ENCODE results near the gene ZNF580. TPM values are rescaled to one million over a fixed set of nuclear protein-coding genes. Genes with fewer than 3 reads are reported as not detected.

The ZNF580 gene
- total and polyA plus RNA-seq, 2 of the 13 experiments (the other 11 are each of a cell fraction or from before 2014, with no cell fraction given), result 4.4 to 6.0 TPM

DNA sequence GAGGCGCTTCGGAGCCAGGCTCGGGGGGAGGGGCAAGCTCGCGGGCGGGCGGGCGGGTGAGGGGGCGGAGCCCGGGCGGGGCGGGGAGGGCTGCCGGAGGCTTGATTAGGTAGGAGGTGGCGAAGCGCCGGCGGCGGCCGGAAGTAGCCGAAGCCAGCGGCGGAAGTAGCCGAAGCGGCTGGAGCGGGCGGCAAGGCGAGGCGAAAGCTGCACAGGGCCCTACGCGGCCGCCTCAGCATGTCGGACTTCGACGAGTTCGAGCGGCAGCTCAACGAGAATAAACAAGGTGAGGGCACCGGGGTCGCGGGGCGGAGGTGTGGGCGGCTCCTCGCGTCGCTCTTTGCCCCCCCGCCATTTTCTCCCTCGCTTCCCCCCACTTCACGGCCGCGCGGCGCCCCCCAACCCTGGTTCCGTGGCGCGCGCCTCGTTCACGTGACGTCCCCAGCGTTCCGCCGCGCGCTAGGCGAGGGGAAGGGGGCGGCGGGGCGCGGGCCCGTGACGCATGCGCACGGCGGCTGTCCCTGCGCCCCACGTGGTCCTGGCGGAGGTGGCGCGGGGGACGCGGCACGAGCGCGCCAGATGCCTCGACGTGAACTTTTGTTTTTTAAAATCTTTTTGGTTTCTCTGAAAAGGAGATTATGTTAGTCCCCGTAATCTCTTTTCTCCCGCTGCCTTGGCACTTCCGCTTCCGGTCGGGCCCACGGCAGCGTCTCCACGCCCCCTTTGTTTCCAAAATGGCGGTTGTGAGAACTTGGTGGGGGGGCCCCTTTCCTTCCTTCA, 14.3 kb downstream of the ZNF580 start, which contains the start of gene U2AF2:
U2AF2 (plus strand) TSS at position 168 of the 780 bp plus-strand sequence; CDS start at position 238, 70 bp downstream.
- Histone ChIP-seq H3K9ac (ENCODE audit: insufficient read depth, low read depth, low read length) (peak within 1 kb of the TSS; percentile 100), H3K27ac (ENCODE audit: extremely low read length, insufficient read depth, low read length) (peak within 1 kb of the TSS; percentile 99), H3K4me2 (ENCODE audit: low read depth, low read length) (peak within 1 kb of the TSS; percentile 91), H3K27me3 (ENCODE audit: control insufficient read depth in 1 of 2, insufficient read depth in 2 of 2, low read length in 2 of 2) (no peaks in the 10 kb centered on the region; a peak in 1 of 5 replicates), H3K4me1 (ENCODE audit: insufficient read depth, low read length) (peaks cover 24% of the 10 kb centered on the region), H2AFZ (ENCODE audit: low read length) (peak within 1 kb of the TSS; percentile 84), H3K36me3 (replicated peaks in 1 of 2; ENCODE audit: control insufficient read depth in 1 of 2, insufficient read depth in 2 of 2, low read length in 2 of 2) (peaks cover 5 to 11% of the 10 kb centered on the region in 2 experiments), H3K4me3 (replicated peaks in 1 of 3; ENCODE audit: insufficient read depth in 1 of 3, low read depth in 2 of 3, low read length in 3 of 3) (peak within 1 kb of the TSS; percentile 85 to 99 (median 97)), H3K79me2 (ENCODE audit: insufficient read depth, low read length) (peaks cover 46% of the 10 kb centered on the region), H4K20me1 (ENCODE audit: insufficient read depth, low read length) (peaks cover 44% of the 10 kb centered on the region), H3K9me3 (ENCODE audit: low read length) (no peaks in the 10 kb centered on the region)
- in situ Hi-C loops (cut with HindIII; ENCODE audit: extremely low pct_ligation_motif_present, low pct_unique_long_range_greater_than_20kb) (no loop called here), intact Hi-C loops (cut with micrococcal nuclease; ENCODE audit: unreplicated experiment) (no loop called here)
- POLR2A ChIA-PET, result interaction anchor here (0.7 to 2.1 kb wide), 27 partner anchors 10 to 1465 kb away, joined by 3 to 27 read pairs (median 5); partner anchors contain the start of genes EPN1, FIZ1, HSPBP1 and ISOC2
- CTCF ChIA-PET (ENCODE audit: low intra/inter-chr PET ratio, low total read pairs), result interaction anchor here (2.3 kb wide), 1 partner anchor 23 kb away, joined by 21 read pairs; no protein-coding TSS in a partner anchor
- no peak for FAIRE-seq
- no TSS peak for BruUV-seq (replicated peaks)
- DNase-seq (ENCODE audit: low spot score), result peak; percentile 82
- WGBS (ENCODE audit: low lambda C conversion rate), result 1% methylated on average over 19 of the region's 95 CpGs
- peak; percentile 72 for ATAC-seq
- no peak for TF ChIP-seq LCORL (IDR thresholded peaks at IDR 0.05)
- no peak for TF ChIP-seq LCORL (CRISPR knock-in tag; IDR thresholded peaks at IDR 0.05)
- peak; percentile 66; the same call in 1 of the 2 replicates for TF ChIP-seq MTA1 (CRISPR knock-in tag; IDR thresholded peaks at IDR 0.05; ENCODE audit: borderline replicate concordance)
- no peak for TF ChIP-seq BRD4 (CRISPR knock-in tag; IDR thresholded peaks at IDR 0.05)
- peak; percentile 53; the same call in 1 of the 2 replicates for TF ChIP-seq ZNF232 (CRISPR knock-in tag; IDR thresholded peaks at IDR 0.05; ENCODE audit: borderline replicate concordance)
- no peak for TF ChIP-seq KLF9 (CRISPR knock-in tag; IDR thresholded peaks at IDR 0.05; ENCODE audit: low read depth)
- no peak; the same call in 1 of the 2 replicates for TF ChIP-seq SRY (CRISPR knock-in tag; IDR thresholded peaks at IDR 0.05)
- peak; percentile 37; the same call in 1 of the 2 replicates for TF ChIP-seq RAD21 (CRISPR knock-in tag; IDR thresholded peaks at IDR 0.05)
- TF ChIP-seq ZNF446 (CRISPR knock-in tag; IDR thresholded peaks at IDR 0.05), result peak; percentile 92
- TF ChIP-seq, protein P1, sequence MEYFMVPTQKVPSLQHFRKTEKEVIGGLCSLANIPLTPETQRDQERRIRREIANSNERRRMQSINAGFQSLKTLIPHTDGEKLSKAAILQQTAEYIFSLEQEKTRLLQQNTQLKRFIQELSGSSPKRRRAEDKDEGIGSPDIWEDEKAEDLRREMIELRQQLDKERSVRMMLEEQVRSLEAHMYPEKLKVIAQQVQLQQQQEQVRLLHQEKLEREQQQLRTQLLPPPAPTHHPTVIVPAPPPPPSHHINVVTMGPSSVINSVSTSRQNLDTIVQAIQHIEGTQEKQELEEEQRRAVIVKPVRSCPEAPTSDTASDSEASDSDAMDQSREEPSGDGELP (IDR thresholded peaks at IDR 0.05; ENCODE audit: borderline replicate concordance, low read depth), result no peak
- no peak; the same call in 1 of the 2 replicates for TF ChIP-seq GFI1 (CRISPR knock-in tag; IDR thresholded peaks at IDR 0.05; ENCODE audit: borderline replicate concordance)
- no peak for TF ChIP-seq SNAPC2 (CRISPR knock-in tag; IDR thresholded peaks at IDR 0.05)
- no peak for TF ChIP-seq ZNF572 (CRISPR knock-in tag; IDR thresholded peaks at IDR 0.05)
- no peak for TF ChIP-seq ARNT (IDR thresholded peaks at IDR 0.05)
- TF ChIP-seq ZFP41 (CRISPR knock-in tag; IDR thresholded peaks at IDR 0.05; ENCODE audit: borderline replicate concordance), result peak; percentile 11; the same call in 1 of the 2 replicates
- TF ChIP-seq ZNF713 (CRISPR knock-in tag; IDR thresholded peaks at IDR 0.05), result no peak
- no peak for TF ChIP-seq CAMTA2 (CRISPR knock-in tag; IDR thresholded peaks at IDR 0.05; ENCODE audit: borderline replicate concordance)
- TF ChIP-seq, protein P2, sequence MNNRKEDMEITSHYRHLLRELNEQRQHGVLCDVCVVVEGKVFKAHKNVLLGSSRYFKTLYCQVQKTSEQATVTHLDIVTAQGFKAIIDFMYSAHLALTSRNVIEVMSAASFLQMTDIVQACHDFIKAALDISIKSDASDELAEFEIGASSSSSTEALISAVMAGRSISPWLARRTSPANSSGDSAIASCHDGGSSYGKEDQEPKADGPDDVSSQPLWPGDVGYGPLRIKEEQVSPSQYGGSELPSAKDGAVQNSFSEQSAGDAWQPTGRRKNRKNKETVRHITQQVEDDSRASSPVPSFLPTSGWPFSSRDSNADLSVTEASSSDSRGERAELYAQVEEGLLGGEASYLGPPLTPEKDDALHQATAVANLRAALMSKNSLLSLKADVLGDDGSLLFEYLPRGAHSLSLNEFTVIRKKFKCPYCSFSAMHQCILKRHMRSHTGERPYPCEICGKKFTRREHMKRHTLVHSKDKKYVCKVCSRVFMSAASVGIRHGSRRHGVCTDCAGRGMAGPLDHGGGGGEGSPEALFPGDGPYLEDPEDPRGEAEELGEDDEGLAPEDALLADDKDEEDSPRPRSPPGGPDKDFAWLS (CRISPR knock-in tag; IDR thresholded peaks at IDR 0.05; ENCODE audit: borderline replicate concordance), result no peak
- TF ChIP-seq ZXDC (CRISPR knock-in tag; IDR thresholded peaks at IDR 0.05), result peak; percentile 75; the same call in 1 of the 2 replicates
- no peak for TF ChIP-seq SRSF4 (IDR thresholded peaks at IDR 0.05; ENCODE audit: low read depth, low read length, poor library complexity, severe bottlenecking)
